Fibroblast of pulmonary artery (primary cell): ENCODE results near the gene PIH1D2.
"Not testable (repeated sequence)": the region's sequence is repeated elsewhere in the genome, so short reads cannot be mapped to it uniquely, and the experiment has no call there.

Experiments used
- DNase-seq: peaks from one replicate; pipeline ENCODE4 v3.0.0-alpha.2; 2010; ENCODE audit warnings: low read depth
- H3K4me3 ChIP-seq: replicated peaks from 2 replicates; pipeline ENCODE4 v1.5.1; 2011; ENCODE audit warnings: low read depth, mild to moderate bottlenecking, control low read depth, low read length, moderate library complexity
- CTCF ChIP-seq: IDR thresholded peaks from 2 replicates; pipeline ENCODE4 v1.5.1; 2011; ENCODE audit warnings: mild to moderate bottlenecking, control low read depth, low read length, inconsistent platforms; ENCODE audit errors: missing control alignments

The PIH1D2 gene

GRCh38 chr11:112057170-112057569 lies 16.6 kb downstream of the PIH1D2 start:
- no peak overlapping the region for H3K4me3 ChIP-seq
- no peak for DNase-seq
- TF ChIP-seq CTCF: no peak

- no peak for DNase-seq
- no peak overlapping the region for H3K4me3 ChIP-seq
- no peak for TF ChIP-seq CTCF
These were observed 22.0 kb downstream of the PIH1D2 start for GRCh38 chr11:112051768-112052167.

GRCh38 chr11:112050721-112051120 lies 23.1 kb downstream of the PIH1D2 start:
- no peak for TF ChIP-seq CTCF
- DNase-seq: no peak

GRCh38 chr11:112049777-112050176 lies 24.0 kb downstream of the PIH1D2 start:
- H3K4me3 ChIP-seq: no peak overlapping the region
- TF ChIP-seq CTCF: no peak
- DNase-seq: no peak

More at GRCh38 chr11:112050721-112051120, 23.1 kb downstream of the PIH1D2 start:
- no peak overlapping the region for H3K4me3 ChIP-seq

- not testable (repeated sequence) for DNase-seq, H3K4me3 ChIP-seq
These were observed 25.6 kb downstream of the PIH1D2 start for GRCh38 chr11:112048256-112048655.

- not testable (repeated sequence) for DNase-seq, H3K4me3 ChIP-seq
These were observed 27.2 kb downstream of the PIH1D2 start for GRCh38 chr11:112046647-112047046.

- TF ChIP-seq CTCF: no peak
- H3K4me3 ChIP-seq: no peak overlapping the region
- DNase-seq: no peak
These were observed 28.9 kb downstream of the PIH1D2 start for GRCh38 chr11:112044961-112045360.

- no peak for DNase-seq
- no peak for TF ChIP-seq CTCF
- no peak overlapping the region for H3K4me3 ChIP-seq
These were observed 30.9 kb downstream of the PIH1D2 start for GRCh38 chr11:112042961-112043304.
